ENCODE data around the gene ALDH1A1.

DNA sequence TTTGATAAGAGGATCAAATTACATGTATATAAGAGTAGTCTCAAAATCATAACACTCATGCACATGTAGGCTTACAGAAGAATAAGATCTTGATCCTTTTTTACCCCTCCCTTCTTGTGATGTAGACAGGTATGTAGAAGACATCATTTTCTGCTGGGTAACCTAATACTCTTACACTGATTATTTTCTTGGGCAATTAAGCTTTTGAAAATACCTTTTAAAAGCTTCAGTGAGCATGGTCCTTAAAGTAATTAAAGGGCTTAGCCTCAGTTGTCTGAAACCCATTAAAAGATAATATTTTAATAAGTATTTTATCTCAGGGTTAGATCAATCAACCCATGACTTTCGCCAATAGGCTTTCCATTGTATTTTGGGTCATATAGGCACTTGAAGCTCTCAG, 50.6 kb downstream of the ALDH1A1 start:
- TF ChIP-seq CREB1 (CRISPR knock-in tag; IDR thresholded peaks at IDR 0.05) (no peak), KAT7 (CRISPR knock-in tag; IDR thresholded peaks at IDR 0.05; ENCODE audit: borderline replicate concordance) (no peak), ZNF396 (CRISPR knock-in tag; IDR thresholded peaks at IDR 0.05; ENCODE audit: borderline replicate concordance) (no peak), CREM (CRISPR knock-in tag; IDR thresholded peaks at IDR 0.05) (no peak), CBFB (CRISPR knock-in tag; IDR thresholded peaks at IDR 0.05; ENCODE audit: low read depth) (no peak), ZNF138 (CRISPR knock-in tag; conservative IDR thresholded peaks at IDR 0.05) (no peak), FOXK1 (CRISPR knock-in tag; IDR thresholded peaks at IDR 0.05) (no peak), NR1H2 (CRISPR knock-in tag; IDR thresholded peaks at IDR 0.05) (no peak)
- TF ChIP-seq, protein P1, sequence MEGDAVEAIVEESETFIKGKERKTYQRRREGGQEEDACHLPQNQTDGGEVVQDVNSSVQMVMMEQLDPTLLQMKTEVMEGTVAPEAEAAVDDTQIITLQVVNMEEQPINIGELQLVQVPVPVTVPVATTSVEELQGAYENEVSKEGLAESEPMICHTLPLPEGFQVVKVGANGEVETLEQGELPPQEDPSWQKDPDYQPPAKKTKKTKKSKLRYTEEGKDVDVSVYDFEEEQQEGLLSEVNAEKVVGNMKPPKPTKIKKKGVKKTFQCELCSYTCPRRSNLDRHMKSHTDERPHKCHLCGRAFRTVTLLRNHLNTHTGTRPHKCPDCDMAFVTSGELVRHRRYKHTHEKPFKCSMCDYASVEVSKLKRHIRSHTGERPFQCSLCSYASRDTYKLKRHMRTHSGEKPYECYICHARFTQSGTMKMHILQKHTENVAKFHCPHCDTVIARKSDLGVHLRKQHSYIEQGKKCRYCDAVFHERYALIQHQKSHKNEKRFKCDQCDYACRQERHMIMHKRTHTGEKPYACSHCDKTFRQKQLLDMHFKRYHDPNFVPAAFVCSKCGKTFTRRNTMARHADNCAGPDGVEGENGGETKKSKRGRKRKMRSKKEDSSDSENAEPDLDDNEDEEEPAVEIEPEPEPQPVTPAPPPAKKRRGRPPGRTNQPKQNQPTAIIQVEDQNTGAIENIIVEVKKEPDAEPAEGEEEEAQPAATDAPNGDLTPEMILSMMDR (IDR thresholded peaks at IDR 0.05), result no peak
